IPS-NIHi11 (cell line): ENCODE results near the gene BRD1.
"Not testable (repeated sequence)": the region's sequence is repeated elsewhere in the genome, so short reads cannot be mapped to it uniquely, and the experiment has no call there.

Experiments used
- DNase-seq: peaks from one replicate; pipeline ENCODE4 v3.0.0; 2012; ENCODE audit warnings: mixed read lengths, low spot score

Gene BRD1

DNA sequence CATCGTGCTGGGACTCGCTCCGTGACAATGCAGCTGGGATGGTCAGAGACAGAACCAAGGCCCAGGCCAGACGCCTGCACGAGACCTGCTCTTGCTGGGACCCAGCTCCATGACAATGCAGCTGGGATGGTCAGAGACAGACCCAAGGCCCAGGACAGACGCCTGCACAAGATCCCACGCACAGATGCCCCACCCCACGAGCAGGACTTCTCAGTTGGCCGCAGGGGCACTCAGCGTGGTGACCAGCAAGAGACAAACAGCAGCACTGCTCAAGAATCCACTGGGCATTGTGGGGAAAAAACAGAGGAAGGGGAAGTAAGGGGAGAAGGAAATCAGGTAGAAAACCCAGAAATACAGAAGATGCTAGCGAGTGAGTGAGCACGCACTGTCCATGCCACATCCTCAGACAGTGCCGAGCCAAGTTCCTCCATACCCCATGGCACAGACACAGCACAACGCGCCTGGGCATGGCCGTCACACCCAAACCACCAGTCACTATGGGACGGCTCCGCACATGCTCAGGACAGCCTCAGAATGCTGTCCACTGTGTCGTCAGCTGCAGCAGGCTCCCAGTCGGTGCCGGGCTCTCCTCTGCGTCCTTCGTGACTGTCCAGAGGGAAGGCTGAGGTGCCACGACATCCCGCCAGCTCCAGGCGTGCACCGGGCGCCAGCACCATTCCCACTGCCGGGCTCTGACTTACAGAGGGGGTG is 44.5 kb downstream of the BRD1 start:
- no peak for DNase-seq

- DNase-seq = not testable (repeated sequence)
Observed at GRCh38 chr22:49781886-49782285, 45.8 kb downstream of the BRD1 start.

DNA sequence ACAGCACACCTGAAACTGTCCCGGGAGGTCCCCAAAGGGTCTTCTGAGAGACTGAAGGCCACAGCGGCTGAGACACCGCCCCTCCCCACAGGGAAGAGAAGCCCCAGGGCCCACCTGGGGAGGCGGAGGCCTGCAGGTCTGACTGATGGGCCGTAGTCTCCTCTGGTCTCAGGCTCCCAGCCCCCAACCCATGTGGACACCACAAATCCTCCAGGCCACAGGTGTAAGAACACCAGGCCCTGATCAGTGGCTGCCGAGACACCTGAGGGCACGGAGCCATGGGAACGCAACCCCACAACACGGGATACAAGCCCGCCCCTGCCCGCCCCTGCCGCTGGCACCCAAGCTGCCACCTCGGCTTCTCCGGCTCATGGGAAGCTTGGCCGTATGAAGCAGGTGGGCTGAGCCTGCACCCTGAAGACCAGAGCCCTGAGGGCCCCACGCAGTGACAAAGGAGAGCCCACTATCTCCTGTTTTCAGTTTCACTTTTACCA is 46.3 kb downstream of the BRD1 start:
- DNase-seq = no peak

DNA sequence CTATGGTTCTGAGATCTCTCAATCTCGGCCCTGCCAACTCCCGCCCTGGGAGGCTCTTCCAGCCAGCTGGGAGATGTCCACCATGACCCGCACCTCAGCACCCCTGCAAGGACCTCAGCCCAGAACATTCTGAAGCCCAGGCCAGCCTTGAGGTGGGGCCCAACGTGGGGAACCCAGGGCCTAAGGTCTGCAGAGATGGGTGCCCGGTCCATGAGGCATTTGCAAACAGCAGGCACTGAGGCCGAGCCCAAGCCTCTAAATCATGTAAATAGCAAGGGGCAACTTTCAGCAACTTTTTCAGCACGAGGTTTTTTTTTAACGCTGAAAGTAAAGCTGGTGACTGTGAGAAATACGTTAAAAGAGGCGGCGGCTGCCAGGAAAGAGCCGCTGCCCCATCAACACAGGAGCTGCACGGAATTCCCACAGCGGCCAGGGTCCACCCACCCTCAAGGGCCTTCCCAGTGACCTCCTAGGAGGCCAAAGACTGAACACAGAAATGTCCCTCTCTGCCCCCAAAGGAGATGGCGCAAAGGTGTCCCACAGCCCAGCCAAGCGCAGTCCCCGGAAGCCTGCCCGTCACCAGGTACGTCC is 46.9 kb downstream of the BRD1 start:
- DNase-seq = no peak

- no peak for DNase-seq
Observed at GRCh38 chr22:49779853-49780697, 47.6 kb downstream of the BRD1 start.

GRCh38 chr22:49779211-49779610 is 48.5 kb downstream of the BRD1 start:
- no peak for DNase-seq

DNA sequence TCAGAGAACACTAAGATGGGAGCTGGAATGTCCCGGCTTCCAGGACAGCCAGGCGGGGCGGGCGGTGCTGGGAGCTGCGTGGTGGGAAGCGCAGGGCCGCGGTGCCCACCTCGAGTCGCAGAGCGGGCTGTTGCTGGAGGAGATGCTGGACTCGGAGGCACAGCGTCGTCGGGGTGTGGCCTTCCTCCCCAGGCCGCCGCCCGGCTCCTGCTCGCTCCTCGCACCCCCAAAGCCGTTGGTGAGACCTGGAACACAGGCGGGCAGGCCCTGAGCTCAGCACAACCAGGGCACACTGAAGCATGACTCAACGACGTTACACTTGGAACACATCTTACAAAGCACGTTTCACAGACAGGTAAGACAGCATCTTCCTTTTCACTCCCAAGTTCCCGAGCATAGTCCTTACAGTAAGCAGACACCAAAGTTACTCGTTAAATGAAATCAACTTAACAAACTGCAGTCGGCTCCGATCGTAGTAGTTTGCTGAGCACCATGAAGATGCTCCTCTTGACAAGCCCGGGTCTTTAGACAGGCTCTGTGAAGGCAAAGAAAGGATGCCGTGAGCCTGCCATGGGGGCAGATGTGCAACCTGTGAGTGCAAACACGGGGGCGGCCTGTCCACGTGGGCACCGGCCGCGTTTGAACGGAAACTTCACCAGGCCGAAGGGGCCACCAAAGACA is 50.0 kb downstream of the BRD1 start:
- DNase-seq = no peak

- DNase-seq = no peak
Observed at GRCh38 chr22:49776891-49777290, 50.8 kb downstream of the BRD1 start.

- DNase-seq = no peak
Observed at GRCh38 chr22:49775867-49776511, 51.7 kb downstream of the BRD1 start.

DNA sequence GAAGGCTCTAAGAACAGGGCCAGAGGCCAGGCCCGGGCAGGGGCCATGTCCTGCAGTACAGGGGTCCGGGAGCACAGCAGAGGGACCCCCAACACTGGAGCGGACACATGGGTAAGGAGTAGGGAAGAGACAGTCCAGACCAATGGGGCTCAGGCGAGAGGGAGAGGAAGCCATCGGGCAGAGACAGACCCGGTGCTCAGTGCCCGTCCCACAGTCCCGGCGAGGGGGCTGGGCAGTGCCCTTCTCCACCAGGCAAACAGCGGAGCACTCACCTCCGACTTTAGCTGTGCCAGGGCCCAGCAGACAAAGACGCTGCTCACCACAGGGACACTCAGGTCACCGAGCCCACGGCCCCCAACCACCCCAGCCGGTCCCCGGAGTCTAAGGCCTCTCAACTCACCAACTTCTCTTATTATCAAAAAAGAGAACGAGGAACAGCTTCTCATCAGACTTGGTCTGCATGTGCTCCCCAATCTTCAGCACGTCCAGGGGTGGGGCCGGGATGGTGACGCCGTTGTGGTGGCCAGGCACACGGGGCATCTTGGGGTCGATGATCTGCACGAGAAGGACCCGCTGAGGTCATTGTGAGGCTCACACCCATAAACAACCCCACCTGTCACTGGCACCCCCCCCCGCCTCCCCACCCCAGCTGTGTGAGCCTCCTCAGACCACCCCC is 52.3 kb downstream of the BRD1 start:
- no peak for DNase-seq

GRCh38 chr22:49774499-49775151 is 53.0 kb downstream of the BRD1 start:
- DNase-seq = no peak

DNA sequence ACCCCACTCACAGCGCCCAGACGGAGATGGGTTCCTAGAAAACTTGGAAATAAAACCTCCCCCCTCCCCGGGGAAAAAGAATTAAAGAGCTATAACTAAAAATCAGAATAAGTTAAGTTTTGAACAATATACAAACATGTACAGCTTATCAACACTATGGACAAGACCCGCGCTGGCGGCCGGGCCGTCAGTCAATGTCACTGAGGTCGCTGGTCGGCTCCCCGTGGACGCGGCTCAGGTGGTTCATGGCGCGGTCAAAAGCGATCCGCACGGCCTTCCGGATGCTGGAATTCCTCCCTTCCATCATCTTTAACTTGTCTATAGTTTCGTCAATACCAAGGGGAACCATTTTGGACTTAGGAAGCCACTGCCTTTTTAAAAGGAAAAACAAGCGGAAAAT is 53.6 kb downstream of the BRD1 start:
- DNase-seq = no peak

GRCh38 chr22:49773531-49773930 is 54.1 kb downstream of the BRD1 start:
- no peak for DNase-seq

DNA sequence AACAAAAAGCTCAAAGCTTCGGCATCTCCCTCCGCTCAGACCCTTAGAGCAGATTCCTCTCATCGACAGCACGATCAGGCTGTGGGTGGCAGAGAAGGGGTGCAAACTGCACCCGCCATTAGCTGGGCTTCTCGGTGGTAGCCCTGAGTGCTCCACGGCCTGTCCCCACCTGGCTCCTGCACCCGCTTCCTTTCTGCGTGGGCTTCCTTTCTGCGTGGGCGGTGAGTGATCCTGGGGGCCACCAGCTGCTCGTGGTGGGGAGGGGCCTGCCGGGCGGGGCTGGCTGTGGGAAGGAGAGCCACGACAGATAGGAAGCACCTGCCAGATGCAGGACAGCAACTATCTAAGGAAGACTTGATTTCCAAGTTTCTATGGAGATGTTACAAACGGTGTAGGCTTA is 55.0 kb downstream of the BRD1 start:
- no peak for DNase-seq

GRCh38 chr22:49771266-49772065 is 56.2 kb downstream of the BRD1 start:
- no peak for DNase-seq

DNA sequence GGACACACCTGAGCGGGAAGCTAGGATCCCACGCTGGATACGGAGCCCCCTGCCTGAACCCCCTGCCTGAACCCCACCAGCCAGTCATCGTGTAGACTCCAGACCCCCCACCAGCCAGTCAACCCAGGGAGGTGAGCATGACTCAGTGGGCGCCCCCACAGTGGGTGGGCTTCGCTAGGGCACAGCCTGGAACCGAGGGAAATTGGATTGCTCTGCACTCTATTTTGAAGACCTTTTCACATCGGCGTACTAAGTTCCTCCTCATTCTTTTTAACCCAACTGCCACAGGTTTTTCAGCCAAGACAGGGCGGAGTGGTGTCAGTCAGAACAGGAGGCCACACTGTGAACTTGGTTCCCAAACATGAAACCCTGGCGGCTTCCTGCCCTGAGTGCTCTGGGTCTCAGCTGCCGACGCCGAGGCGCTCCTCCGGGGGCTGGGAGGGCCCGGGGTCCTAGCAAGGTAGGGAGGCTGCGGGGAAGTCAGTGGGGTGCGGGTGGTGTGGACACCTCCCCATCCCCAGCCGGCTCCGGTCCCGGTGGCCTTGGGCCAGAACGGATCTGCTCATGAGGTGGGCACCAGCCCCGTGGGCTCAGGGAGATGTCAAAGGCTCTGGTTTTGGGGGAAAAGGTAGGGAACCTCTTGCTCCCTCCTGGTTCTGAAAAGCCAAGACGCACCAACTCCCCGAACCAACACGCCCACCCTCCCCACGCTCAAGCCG is 57.0 kb downstream of the BRD1 start:
- DNase-seq = no peak

GRCh38 chr22:49769691-49770546 is 57.8 kb downstream of the BRD1 start:
- DNase-seq = no peak
